OCI-LY7 (cell line): Measurements from ENCODE around the gene PLSCR1. TPM values are rescaled to one million over a fixed set of nuclear protein-coding genes. Genes with fewer than 3 reads are reported as not detected.

ENCODE experiments used
- BruUV-seq: library from RNA; stranded (reverse); fragments of 400-500 nt; replicated peaks from 2 replicates; lab custom pipeline; 2021; lab: Mats Ljungman, UMichigan
- CTCF ChIA-PET: fragments of 300-600 bp; sonication (Branson Sonifier 250); formaldehyde crosslinking; loops from one replicate; lab custom pipeline; 2022; ENCODE audit warnings: antibody characterized with exemption; ENCODE audit not compliant: unreplicated experiment; lab: Charles Lee
- POLR2A ChIA-PET: fragments of 300-600 bp; sonication (Branson Sonifier 250); formaldehyde crosslinking; loops from one replicate; lab custom pipeline; 2022; ENCODE audit warnings: antibody characterized with exemption; lab: Charles Lee
- DNase-seq: peaks from one replicate; pipeline ENCODE4 v3.0.0-alpha.2; 2015; ENCODE audit warnings: low spot score
- H2AFZ ChIP-seq: fragments of 200-600 bp; sonication (generic), shearing (Covaris generic); 2 replicates; pipeline ENCODE4 v1.6.1; 2014; ENCODE audit warnings: mild to moderate bottlenecking, antibody characterized with exemption, low read length, moderate library complexity
- H3K27ac ChIP-seq: fragments of 200-600 bp; sonication (generic); 2 replicates; pipeline ENCODE4 v1.5.1; 2014; ENCODE audit warnings: mixed run types, low read depth, mild to moderate bottlenecking, moderate library complexity, low read length, inconsistent platforms; ENCODE audit not compliant: poor library complexity, severe bottlenecking
- H3K36me3 ChIP-seq: fragments of 200-600 bp; sonication (generic); 2 replicates; pipeline ENCODE4 v1.6.1; 2014; ENCODE audit warnings: mild to moderate bottlenecking, antibody characterized with exemption, low read length, moderate library complexity, mixed read lengths; ENCODE audit not compliant: insufficient read depth
- H3K4me1 ChIP-seq: fragments of 200-600 bp; sonication (generic); 2 replicates; pipeline ENCODE4 v1.5.1; 2014; ENCODE audit warnings: mild to moderate bottlenecking, low read length; ENCODE audit not compliant: insufficient read depth, poor library complexity, severe bottlenecking
- H3K4me2 ChIP-seq: fragments of 200-600 bp; sonication (generic); 2 replicates; pipeline ENCODE4 v1.6.1; 2014; ENCODE audit warnings: mild to moderate bottlenecking, low read length
- H3K4me3 ChIP-seq: fragments of 200-600 bp; sonication (generic); 2 replicates; pipeline ENCODE4 v1.5.1; 2014; ENCODE audit warnings: mild to moderate bottlenecking, low read depth, low read length; ENCODE audit not compliant: poor library complexity, severe bottlenecking
- H3K79me2 ChIP-seq: fragments of 200-600 bp; sonication (generic); 2 replicates; pipeline ENCODE4 v1.6.1; 2016; ENCODE audit warnings: low read depth, mild to moderate bottlenecking, low read length, moderate library complexity, mixed read lengths; ENCODE audit not compliant: insufficient read depth
- H3K9me2 ChIP-seq: fragments of 200-600 bp; sonication (generic); 2 replicates; pipeline ENCODE4 v1.6.1; 2016; ENCODE audit warnings: mild to moderate bottlenecking, low read length, mixed read lengths; ENCODE audit not compliant: insufficient read depth
- H3K9me3 ChIP-seq: fragments of 200-600 bp; sonication (generic); 2 replicates; pipeline ENCODE4 v1.6.1; 2014; ENCODE audit warnings: mild to moderate bottlenecking, mixed run types, low read length, mixed read lengths
- H4K20me1 ChIP-seq: fragments of 200-600 bp; sonication (generic); 2 replicates; pipeline ENCODE4 v1.6.1; 2014; ENCODE audit warnings: mild to moderate bottlenecking, antibody characterized with exemption, low read length, moderate library complexity, mixed read lengths; ENCODE audit not compliant: insufficient read depth
- EZH2phosphoT487 ChIP-seq: fragments of 200-600 bp; sonication (generic); IDR thresholded peaks from 2 replicates; pipeline ENCODE4 v1.6.1; 2018; ENCODE audit warnings: low read depth, borderline replicate concordance, mild to moderate bottlenecking, mixed run types, antibody characterized with exemption, low read length, moderate library complexity, mixed read lengths
- intact Hi-C: fragments of 100-400 bp; cut with micrococcal nuclease; formaldehyde crosslinking; loops from one replicate; pipeline ENCODE4 v1.10.0; 2022; ENCODE audit not compliant: unreplicated experiment
- total RNA-seq, 2 experiments: library from RNA; depleted of rRNA in 1 of 2; stranded (reverse); fragments of >200 nt in 1 of 2; shearing (Covaris generic) in 1 of 2; gene quantifications; 2 replicates each; pipeline ENCODE4 v1.2.3, GENCODE V29; 2014 to 2022
- TF ChIP-seq, protein P1 (sequence below): fragments of 200-600 bp; sonication (generic); conservative IDR thresholded peaks from 2 replicates; pipeline ENCODE4 v1.5.1; 2014; ENCODE audit warnings: mild to moderate bottlenecking, antibody characterized with exemption, low read length, moderate library complexity, mixed read lengths

PLSCR1 gene
- total RNA-seq, 2 experiments from 2014 or later = 1.8 to 13.4 TPM

- BruUV-seq = no TSS peak
- DNase-seq = no peak
- H3K9me3 ChIP-seq = no peaks in the 10 kb centered on the region
- ChIA-PET CTCF (no interaction called here), POLR2A (interaction anchor here (0.7 kb wide), 1 partner anchor 1306 kb away, joined by 5 read pairs; no protein-coding TSS in a partner anchor)
- no peaks in the 10 kb centered on the region for H3K36me3 ChIP-seq
- no peaks in the 10 kb centered on the region for H4K20me1 ChIP-seq
- no peaks in the 10 kb centered on the region for H3K4me1 ChIP-seq
- no peak overlapping the region for H3K4me3 ChIP-seq
- TF ChIP-seq, protein P1, sequence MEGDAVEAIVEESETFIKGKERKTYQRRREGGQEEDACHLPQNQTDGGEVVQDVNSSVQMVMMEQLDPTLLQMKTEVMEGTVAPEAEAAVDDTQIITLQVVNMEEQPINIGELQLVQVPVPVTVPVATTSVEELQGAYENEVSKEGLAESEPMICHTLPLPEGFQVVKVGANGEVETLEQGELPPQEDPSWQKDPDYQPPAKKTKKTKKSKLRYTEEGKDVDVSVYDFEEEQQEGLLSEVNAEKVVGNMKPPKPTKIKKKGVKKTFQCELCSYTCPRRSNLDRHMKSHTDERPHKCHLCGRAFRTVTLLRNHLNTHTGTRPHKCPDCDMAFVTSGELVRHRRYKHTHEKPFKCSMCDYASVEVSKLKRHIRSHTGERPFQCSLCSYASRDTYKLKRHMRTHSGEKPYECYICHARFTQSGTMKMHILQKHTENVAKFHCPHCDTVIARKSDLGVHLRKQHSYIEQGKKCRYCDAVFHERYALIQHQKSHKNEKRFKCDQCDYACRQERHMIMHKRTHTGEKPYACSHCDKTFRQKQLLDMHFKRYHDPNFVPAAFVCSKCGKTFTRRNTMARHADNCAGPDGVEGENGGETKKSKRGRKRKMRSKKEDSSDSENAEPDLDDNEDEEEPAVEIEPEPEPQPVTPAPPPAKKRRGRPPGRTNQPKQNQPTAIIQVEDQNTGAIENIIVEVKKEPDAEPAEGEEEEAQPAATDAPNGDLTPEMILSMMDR = no peak
- no peak for TF ChIP-seq EZH2phosphoT487
- no peak overlapping the region for H2AFZ ChIP-seq
- no peak overlapping the region for H3K4me2 ChIP-seq
- H3K79me2 ChIP-seq = no peaks in the 10 kb centered on the region
- no peaks in the 10 kb centered on the region for H3K9me2 ChIP-seq
- H3K27ac ChIP-seq = no peak overlapping the region
- intact Hi-C loops = no loop called here
These were observed 46.1 kb upstream of the PLSCR1 start for GRCh38 chr3:146590521-146590920.

DNA sequence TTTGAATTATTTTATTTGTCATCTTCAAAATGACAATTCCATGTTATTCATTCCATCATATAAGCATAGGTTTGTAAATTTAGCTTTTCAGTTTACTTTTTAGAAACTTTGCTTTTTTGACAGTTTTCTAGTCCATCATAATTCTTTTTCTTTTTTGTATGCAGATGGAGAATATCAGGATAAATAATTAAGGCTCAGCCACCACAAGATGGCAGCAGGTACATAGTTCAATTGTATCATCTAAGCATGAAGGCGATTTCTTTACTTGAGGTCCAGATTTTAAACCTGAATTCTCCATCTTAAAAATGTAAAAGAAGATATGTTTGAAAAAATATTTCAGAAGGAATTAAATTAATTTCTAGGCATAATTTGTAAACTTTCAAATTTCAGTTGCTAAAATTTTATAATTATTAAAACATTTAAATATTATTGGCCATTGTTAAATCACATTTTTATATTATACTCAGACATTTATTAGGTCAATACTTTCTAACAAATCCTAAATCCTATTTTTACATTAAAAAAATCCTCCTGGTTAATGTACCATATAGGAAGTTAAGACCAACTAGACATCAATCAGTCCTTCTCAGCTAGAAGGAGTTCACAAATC lies 45.6 kb upstream of the PLSCR1 start:
- BruUV-seq = no TSS peak

DNA sequence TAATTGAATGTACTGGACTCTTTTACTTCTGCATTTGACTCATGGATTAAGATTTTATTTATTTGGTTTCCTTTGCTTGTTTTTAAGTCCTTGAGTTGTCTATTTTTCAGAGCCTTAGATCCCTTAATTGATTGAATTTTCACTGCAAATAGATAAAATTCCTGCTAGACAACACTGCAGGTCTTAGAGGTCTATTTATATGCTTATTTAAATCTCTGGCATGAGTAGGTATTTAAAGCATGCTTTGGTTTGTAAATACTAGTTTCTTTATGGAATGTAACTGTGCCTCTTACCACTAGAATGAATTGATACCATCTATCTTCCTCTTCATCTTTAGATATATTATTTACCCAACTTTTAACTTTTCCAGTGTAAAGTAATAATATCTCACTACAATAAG lies 40.7 kb upstream of the PLSCR1 start:
- no peak overlapping the region for H2AFZ ChIP-seq
- H3K79me2 ChIP-seq = no peaks in the 10 kb centered on the region
- H4K20me1 ChIP-seq = no peaks in the 10 kb centered on the region
- H3K36me3 ChIP-seq = no peaks in the 10 kb centered on the region
- H3K4me2 ChIP-seq = no peak overlapping the region
- H3K4me3 ChIP-seq = no peak overlapping the region
- BruUV-seq = no TSS peak
- ChIA-PET CTCF (no interaction called here), POLR2A (no interaction called here)
- intact Hi-C loops = no loop called here
- H3K9me2 ChIP-seq = no peaks in the 10 kb centered on the region
- H3K9me3 ChIP-seq = 0 out of 2 replicates have a peak, but pooled peaks cover 5% of the 10 kb centered on the region
- DNase-seq = no peak
- TF ChIP-seq, protein P1 = no peak
- no peak for TF ChIP-seq EZH2phosphoT487
- no peak overlapping the region for H3K27ac ChIP-seq
- no peaks in the 10 kb centered on the region for H3K4me1 ChIP-seq

More for the DNA sequence above, 45.6 kb upstream of the PLSCR1 start:
- H3K79me2 ChIP-seq = no peaks in the 10 kb centered on the region
- intact Hi-C loops = no loop called here
- no peak overlapping the region for H3K4me3 ChIP-seq
- no peak overlapping the region for H3K4me2 ChIP-seq
- no peak overlapping the region for H3K27ac ChIP-seq
- no peak for TF ChIP-seq EZH2phosphoT487
- TF ChIP-seq, protein P1 = peak; percentile 81
- H3K9me2 ChIP-seq = no peaks in the 10 kb centered on the region
- no peaks in the 10 kb centered on the region for H3K9me3 ChIP-seq
- POLR2A ChIA-PET = no interaction called here
- DNase-seq = peak; percentile 26
- CTCF ChIA-PET = no interaction called here
- H3K4me1 ChIP-seq = no peaks in the 10 kb centered on the region
- no peaks in the 10 kb centered on the region for H4K20me1 ChIP-seq
- H3K36me3 ChIP-seq = no peaks in the 10 kb centered on the region
- H2AFZ ChIP-seq = no peak overlapping the region
